K562 (cell line): Measurements from ENCODE around the gene BRWD1. TPM values are rescaled to one million over a fixed set of nuclear protein-coding genes. Genes with fewer than 3 reads are reported as not detected.

Experiments
- ATF4 ChIP-seq: fragments of 450-650 bp; formaldehyde crosslinking; IDR thresholded peaks from 2 replicates; pipeline ENCODE4 v1.4.0; 2022; ENCODE audit warnings: mild to moderate bottlenecking, moderate library complexity
- BACH1 ChIP-seq: fragments of 200-800 bp; sonication (Bioruptor generic); IDR thresholded peaks from 2 replicates; pipeline ENCODE4 v1.6.1; 2016; ENCODE audit warnings: missing genetic modification characterization, missing compliant biosample characterization
- EP300 ChIP-seq: IDR thresholded peaks from 2 replicates; pipeline ENCODE4 v1.6.1; 2012; ENCODE audit warnings: low read length, improper control_type of control experiment
- IRF9 ChIP-seq: fragments of 450-650 bp; IDR thresholded peaks from 2 replicates; pipeline ENCODE4 v1.6.1; 2016; ENCODE audit warnings: missing biosample characterization, missing genetic modification characterization
- JUND ChIP-seq, 2 experiments: IDR thresholded peaks; 2 replicates in 1 of 2; 3 replicates in 1 of 2; pipeline ENCODE4 v1.6.1; 2011; ENCODE audit warnings: borderline replicate concordance in 2 of 2, low read depth in 2 of 2, low read length in 2 of 2, improper control_type of control experiment in 1 of 2, missing biosample characterization in 1 of 2, missing genetic modification characterization in 1 of 2, missing genetic modification reagents in 1 of 2
- SMARCA4 ChIP-seq: fragments of 450-650 bp; IDR thresholded peaks from 2 replicates; pipeline ENCODE4 v1.6.1; 2016
- TAF1 ChIP-seq: IDR thresholded peaks from 2 replicates; pipeline ENCODE4 v1.6.1; 2011; ENCODE audit warnings: mild to moderate bottlenecking, low read length, moderate library complexity; ENCODE audit not compliant: insufficient read depth, control insufficient read depth, severe bottlenecking; ENCODE audit errors: extremely low read depth
- ZKSCAN8 ChIP-seq: fragments of 200-800 bp; sonication (Bioruptor generic); IDR thresholded peaks from 2 replicates; pipeline ENCODE4 v1.6.1; 2016; ENCODE audit warnings: missing genetic modification characterization, missing compliant biosample characterization
- ZNF197 ChIP-seq: fragments of 200-800 bp; sonication (Bioruptor generic); IDR thresholded peaks from 2 replicates; pipeline ENCODE4 v1.6.1; 2016; ENCODE audit warnings: low read depth, missing genetic modification characterization, missing compliant biosample characterization
- ZNF239 ChIP-seq: fragments of 250-450 bp; sonication (Bioruptor Pico); IDR thresholded peaks from 2 replicates; pipeline ENCODE4 v1.4.0; 2020; ENCODE audit warnings: mild to moderate bottlenecking
- ZNF311 ChIP-seq: fragments of 250-450 bp; sonication (Bioruptor Pico); IDR thresholded peaks from 2 replicates; pipeline ENCODE4 v1.4.0; 2020; ENCODE audit warnings: mild to moderate bottlenecking, moderate library complexity
- ZNF584 ChIP-seq: fragments of 200-800 bp; sonication (Bioruptor generic); IDR thresholded peaks from 2 replicates; pipeline ENCODE4 v1.6.1; 2016; ENCODE audit warnings: low read depth, mild to moderate bottlenecking, missing genetic modification characterization, missing compliant biosample characterization
- ZNF589 ChIP-seq: fragments of 200-800 bp; sonication (Bioruptor generic); IDR thresholded peaks from 2 replicates; pipeline ENCODE4 v1.6.1; 2016; ENCODE audit warnings: low read depth, missing genetic modification characterization, missing compliant biosample characterization
- ZNF668 ChIP-seq: fragments of 250-450 bp; sonication (Bioruptor Pico); IDR thresholded peaks from 2 replicates; pipeline ENCODE4 v1.8.0; 2022; ENCODE audit warnings: mild to moderate bottlenecking, inconsistent platforms
- ZSCAN32 ChIP-seq: fragments of 450-650 bp; formaldehyde crosslinking; IDR thresholded peaks from 2 replicates; pipeline ENCODE4 v1.4.0; 2020; ENCODE audit warnings: mild to moderate bottlenecking, moderate library complexity
- polyA plus RNA-seq, 8 experiments: library from polyadenylated mRNA; depleted of rRNA in 4 of 8; stranded (reverse) in 5 of 8; unstranded in 3 of 8; fragments of >200 nt; fragmentation: Nextera tagmentation in 2 of 8; fragmentation: Illumina TruSeq in 1 of 8; extraction: Ambion mirVana in 2 of 8; extraction: Trizol in 1 of 8; gene quantifications; 2 replicates each; pipeline versions ENCODE4 v1.2.1 to v1.2.3, GENCODE V29; 2011 to 2014; ENCODE audit warnings: inconsistent platforms in 1 of 8, missing spikeins in 1 of 8
- total RNA-seq, 7 experiments: library from RNA; depleted of rRNA in 6 of 7; stranded (reverse); fragments of >200 nt in 6 of 7; fragmentation: Illumina TruSeq in 2 of 7; extraction: Trizol in 2 of 7; gene quantifications; 2 replicates each; pipeline versions ENCODE4 v1.2.1 to v1.2.3, GENCODE V29; 2011 to 2021; ENCODE audit warnings: low replicate concordance in 1 of 7
- TF ChIP-seq, protein P1 (sequence below), 2 experiments: fragments of 450-650 bp; IDR thresholded peaks; 2 replicates each; pipeline ENCODE4 v1.6.1; 2018; ENCODE audit warnings: mild to moderate bottlenecking in 2 of 2, low read depth in 1 of 2; ENCODE audit not compliant: partially characterized antibody in 2 of 2
- TF ChIP-seq, protein P2 (sequence below): fragments of 450-650 bp; IDR thresholded peaks from 2 replicates; pipeline ENCODE4 v1.6.1; 2017; ENCODE audit warnings: antibody characterized with exemption, mild to moderate bottlenecking

The BRWD1 gene
- total and polyA plus RNA-seq, 9 of the 15 experiments (the other 6 are each of a cell fraction or from before 2014, with no cell fraction given) = 10.1 to 60.2 (median 34.1) TPM

GRCh38 chr21:39263372-39263771 is 50.1 kb downstream of the BRWD1 start (continued):
- TF ChIP-seq, protein P1, sequence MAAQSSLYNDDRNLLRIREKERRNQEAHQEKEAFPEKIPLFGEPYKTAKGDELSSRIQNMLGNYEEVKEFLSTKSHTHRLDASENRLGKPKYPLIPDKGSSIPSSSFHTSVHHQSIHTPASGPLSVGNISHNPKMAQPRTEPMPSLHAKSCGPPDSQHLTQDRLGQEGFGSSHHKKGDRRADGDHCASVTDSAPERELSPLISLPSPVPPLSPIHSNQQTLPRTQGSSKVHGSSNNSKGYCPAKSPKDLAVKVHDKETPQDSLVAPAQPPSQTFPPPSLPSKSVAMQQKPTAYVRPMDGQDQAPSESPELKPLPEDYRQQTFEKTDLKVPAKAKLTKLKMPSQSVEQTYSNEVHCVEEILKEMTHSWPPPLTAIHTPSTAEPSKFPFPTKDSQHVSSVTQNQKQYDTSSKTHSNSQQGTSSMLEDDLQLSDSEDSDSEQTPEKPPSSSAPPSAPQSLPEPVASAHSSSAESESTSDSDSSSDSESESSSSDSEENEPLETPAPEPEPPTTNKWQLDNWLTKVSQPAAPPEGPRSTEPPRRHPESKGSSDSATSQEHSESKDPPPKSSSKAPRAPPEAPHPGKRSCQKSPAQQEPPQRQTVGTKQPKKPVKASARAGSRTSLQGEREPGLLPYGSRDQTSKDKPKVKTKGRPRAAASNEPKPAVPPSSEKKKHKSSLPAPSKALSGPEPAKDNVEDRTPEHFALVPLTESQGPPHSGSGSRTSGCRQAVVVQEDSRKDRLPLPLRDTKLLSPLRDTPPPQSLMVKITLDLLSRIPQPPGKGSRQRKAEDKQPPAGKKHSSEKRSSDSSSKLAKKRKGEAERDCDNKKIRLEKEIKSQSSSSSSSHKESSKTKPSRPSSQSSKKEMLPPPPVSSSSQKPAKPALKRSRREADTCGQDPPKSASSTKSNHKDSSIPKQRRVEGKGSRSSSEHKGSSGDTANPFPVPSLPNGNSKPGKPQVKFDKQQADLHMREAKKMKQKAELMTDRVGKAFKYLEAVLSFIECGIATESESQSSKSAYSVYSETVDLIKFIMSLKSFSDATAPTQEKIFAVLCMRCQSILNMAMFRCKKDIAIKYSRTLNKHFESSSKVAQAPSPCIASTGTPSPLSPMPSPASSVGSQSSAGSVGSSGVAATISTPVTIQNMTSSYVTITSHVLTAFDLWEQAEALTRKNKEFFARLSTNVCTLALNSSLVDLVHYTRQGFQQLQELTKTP (IDR thresholded peaks at IDR 0.05; ENCODE audit: low read depth in 1 of 2, partially characterized antibody in 2 of 2) = peak in 1 of 2 experiments; percentile 31
- TF ChIP-seq ZNF311 (CRISPR knock-in tag) = 0 out of 2 replicates have a peak, but pooled peaks have one; percentile 30
- peak; percentile 91 for TF ChIP-seq IRF9 (tag)
- TF ChIP-seq ZNF668 (CRISPR knock-in tag) = 0 out of 2 replicates have a peak, but pooled peaks have one; percentile 55
- TF ChIP-seq ZSCAN32 (CRISPR knock-in tag) = peak; percentile 81; the same call in 1 of the 2 replicates
- TF ChIP-seq BACH1 = 0 out of 2 replicates have a peak, but pooled peaks have one; percentile 49
- TF ChIP-seq, protein P2, sequence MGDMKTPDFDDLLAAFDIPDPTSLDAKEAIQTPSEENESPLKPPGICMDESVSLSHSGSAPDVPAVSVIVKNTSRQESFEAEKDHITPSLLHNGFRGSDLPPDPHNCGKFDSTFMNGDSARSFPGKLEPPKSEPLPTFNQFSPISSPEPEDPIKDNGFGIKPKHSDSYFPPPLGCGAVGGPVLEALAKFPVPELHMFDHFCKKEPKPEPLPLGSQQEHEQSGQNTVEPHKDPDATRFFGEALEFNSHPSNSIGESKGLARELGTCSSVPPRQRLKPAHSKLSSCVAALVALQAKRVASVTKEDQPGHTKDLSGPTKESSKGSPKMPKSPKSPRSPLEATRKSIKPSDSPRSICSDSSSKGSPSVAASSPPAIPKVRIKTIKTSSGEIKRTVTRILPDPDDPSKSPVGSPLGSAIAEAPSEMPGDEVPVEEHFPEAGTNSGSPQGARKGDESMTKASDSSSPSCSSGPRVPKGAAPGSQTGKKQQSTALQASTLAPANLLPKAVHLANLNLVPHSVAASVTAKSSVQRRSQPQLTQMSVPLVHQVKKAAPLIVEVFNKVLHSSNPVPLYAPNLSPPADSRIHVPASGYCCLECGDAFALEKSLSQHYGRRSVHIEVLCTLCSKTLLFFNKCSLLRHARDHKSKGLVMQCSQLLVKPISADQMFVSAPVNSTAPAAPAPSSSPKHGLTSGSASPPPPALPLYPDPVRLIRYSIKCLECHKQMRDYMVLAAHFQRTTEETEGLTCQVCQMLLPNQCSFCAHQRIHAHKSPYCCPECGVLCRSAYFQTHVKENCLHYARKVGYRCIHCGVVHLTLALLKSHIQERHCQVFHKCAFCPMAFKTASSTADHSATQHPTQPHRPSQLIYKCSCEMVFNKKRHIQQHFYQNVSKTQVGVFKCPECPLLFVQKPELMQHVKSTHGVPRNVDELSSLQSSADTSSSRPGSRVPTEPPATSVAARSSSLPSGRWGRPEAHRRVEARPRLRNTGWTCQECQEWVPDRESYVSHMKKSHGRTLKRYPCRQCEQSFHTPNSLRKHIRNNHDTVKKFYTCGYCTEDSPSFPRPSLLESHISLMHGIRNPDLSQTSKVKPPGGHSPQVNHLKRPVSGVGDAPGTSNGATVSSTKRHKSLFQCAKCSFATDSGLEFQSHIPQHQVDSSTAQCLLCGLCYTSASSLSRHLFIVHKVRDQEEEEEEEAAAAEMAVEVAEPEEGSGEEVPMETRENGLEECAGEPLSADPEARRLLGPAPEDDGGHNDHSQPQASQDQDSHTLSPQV = 0 out of 2 replicates have a peak, but pooled peaks have one; percentile 46
- 0 out of 2 replicates have a peak, but pooled peaks have one; percentile 30 for TF ChIP-seq ZNF197 (CRISPR knock-in tag)
- TF ChIP-seq SMARCA4 = peak; percentile 42; the same call in 1 of the 2 replicates
- peak; percentile 80; the same call in 1 of the 2 replicates for TF ChIP-seq ZNF589 (CRISPR knock-in tag)
- TF ChIP-seq EP300 = peak; percentile 70
- TF ChIP-seq ZNF239 (CRISPR knock-in tag) = 0 out of 2 replicates have a peak, but pooled peaks have one; percentile 19
- TF ChIP-seq ATF4 (CRISPR knock-in tag) = peak; percentile 83
- peak; percentile 49; the same call in 1 of the 2 replicates for TF ChIP-seq JUND (IDR thresholded peaks at IDR 0.05; ENCODE audit: borderline replicate concordance, low read depth, low read length)
- no peak for TF ChIP-seq JUND (tag; IDR thresholded peaks at IDR 0.05; ENCODE audit: borderline replicate concordance, low read depth, low read length)
- TF ChIP-seq ZNF584 (CRISPR knock-in tag) = peak; percentile 84
- no peak for TF ChIP-seq TAF1
- 0 out of 2 replicates have a peak, but pooled peaks have one; percentile 21 for TF ChIP-seq ZKSCAN8 (CRISPR knock-in tag)
